IMR-90 (cell line): ENCODE measurements around the gene RIPK3.

ENCODE experiments used
- CEBPB ChIP-seq: IDR thresholded peaks from 2 replicates; pipeline ENCODE4 v1.6.1; 2012; ENCODE audit warnings: low read depth, low read length, improper control_type of control experiment
- MAZ ChIP-seq: IDR thresholded peaks from 2 replicates; pipeline ENCODE4 v1.6.1; 2012; ENCODE audit warnings: low read depth, mild to moderate bottlenecking, low read length, improper control_type of control experiment, moderate library complexity, borderline replicate concordance
- RAD21 ChIP-seq: IDR thresholded peaks from 2 replicates; pipeline ENCODE4 v1.6.1; 2012; ENCODE audit warnings: low read length, improper control_type of control experiment
- USF2 ChIP-seq: fragments of 150-350 bp; IDR thresholded peaks from 2 replicates; pipeline ENCODE4 v1.6.1; 2017; ENCODE audit warnings: mild to moderate bottlenecking, antibody characterized with exemption, low read length, low read depth

GRCh38 chr14:24324024-24324423 lies 15.8 kb downstream of the RIPK3 start:
- TF ChIP-seq CEBPB, result no peak
- TF ChIP-seq MAZ, result no peak
- TF ChIP-seq RAD21, result no peak
- TF ChIP-seq USF2, result no peak
